GM12874 (cell line): ENCODE measurements around the gene EPB41L2.

Experiments
- TF ChIP-seq, protein P1 (sequence below): IDR thresholded peaks from 2 replicates; pipeline ENCODE4 v1.5.1; 2011; ENCODE audit warnings: low read depth, mild to moderate bottlenecking, control low read depth, low read length, moderate library complexity; ENCODE audit not compliant: insufficient read depth

EPB41L2 gene

DNA sequence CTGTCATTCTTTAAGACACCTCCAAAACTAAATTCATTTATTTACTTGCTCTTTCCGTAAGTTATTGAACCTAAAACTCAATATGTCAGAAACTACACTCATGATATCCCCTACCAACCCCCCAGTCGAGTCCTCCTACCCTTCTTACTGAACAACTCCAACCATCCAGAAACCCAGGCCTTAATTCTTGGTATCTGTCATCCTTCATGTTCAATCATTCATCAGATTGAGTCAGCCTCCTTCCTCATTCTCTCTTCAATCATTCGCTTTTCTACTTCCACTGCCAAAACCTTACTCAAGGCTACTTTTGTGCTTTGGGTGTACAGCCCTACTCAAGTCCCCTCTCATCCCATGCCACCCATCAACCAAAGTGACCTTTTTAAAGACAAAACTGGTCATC, 140.1 kb downstream of the EPB41L2 start:
- TF ChIP-seq, protein P1, sequence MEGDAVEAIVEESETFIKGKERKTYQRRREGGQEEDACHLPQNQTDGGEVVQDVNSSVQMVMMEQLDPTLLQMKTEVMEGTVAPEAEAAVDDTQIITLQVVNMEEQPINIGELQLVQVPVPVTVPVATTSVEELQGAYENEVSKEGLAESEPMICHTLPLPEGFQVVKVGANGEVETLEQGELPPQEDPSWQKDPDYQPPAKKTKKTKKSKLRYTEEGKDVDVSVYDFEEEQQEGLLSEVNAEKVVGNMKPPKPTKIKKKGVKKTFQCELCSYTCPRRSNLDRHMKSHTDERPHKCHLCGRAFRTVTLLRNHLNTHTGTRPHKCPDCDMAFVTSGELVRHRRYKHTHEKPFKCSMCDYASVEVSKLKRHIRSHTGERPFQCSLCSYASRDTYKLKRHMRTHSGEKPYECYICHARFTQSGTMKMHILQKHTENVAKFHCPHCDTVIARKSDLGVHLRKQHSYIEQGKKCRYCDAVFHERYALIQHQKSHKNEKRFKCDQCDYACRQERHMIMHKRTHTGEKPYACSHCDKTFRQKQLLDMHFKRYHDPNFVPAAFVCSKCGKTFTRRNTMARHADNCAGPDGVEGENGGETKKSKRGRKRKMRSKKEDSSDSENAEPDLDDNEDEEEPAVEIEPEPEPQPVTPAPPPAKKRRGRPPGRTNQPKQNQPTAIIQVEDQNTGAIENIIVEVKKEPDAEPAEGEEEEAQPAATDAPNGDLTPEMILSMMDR, result no peak

DNA sequence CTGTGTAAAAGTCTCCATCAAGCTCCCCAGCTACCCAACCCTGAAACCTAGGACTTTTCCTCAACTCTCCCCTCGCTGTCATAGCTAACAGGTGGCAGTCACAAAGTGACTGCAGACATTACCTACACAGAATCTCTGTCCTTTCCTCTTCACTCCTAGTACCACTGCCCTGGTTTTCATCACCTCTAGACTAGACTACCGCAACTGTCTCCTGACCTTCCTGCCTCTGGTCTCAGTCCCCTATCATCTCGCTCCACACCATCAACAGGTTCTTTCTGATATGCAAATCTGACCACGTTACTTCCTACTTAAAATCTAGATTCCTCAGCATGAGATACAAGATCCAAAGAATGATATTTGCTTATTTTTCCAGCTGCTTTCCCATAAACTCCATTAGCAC, 142.1 kb downstream of the EPB41L2 start:
- TF ChIP-seq, protein P1, result no peak

DNA sequence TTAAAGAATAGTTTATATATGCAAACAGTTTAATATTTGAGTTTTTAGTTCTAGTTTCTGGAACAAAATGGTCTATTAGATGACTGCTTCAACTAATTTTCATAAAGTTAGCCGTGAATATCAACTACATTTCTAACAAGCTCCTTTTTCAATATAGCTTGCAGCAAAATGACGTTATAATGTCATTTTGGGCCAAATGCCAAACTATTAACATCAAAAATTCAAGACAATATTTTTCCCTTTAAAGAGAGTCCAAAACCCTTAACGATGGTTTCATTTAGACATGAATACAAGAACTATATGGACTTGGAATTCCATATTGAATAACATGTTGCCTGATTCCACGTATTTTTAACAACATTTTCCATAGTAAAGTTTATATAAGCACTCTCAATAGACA, 144.9 kb downstream of the EPB41L2 start:
- TF ChIP-seq, protein P1, result no peak

DNA sequence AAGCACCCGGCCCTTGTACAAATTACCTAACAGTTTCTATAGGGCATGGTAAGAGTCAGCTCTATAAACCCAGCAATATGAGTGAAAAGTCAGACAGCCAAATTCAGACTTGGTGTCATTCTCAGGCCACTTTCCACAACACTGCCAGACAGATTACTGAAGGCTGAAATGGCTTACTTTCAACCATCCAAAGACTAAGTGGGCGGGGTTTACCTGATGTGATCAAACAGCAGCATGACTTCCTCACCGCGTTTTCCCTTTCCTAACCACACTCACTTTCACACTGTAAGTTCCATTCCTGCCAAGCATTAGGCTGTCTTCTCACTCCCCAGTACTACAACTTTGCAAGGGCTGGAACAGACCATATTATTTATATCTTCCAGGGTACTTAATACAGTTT, 149.9 kb downstream of the EPB41L2 start:
- TF ChIP-seq, protein P1, result no peak

DNA sequence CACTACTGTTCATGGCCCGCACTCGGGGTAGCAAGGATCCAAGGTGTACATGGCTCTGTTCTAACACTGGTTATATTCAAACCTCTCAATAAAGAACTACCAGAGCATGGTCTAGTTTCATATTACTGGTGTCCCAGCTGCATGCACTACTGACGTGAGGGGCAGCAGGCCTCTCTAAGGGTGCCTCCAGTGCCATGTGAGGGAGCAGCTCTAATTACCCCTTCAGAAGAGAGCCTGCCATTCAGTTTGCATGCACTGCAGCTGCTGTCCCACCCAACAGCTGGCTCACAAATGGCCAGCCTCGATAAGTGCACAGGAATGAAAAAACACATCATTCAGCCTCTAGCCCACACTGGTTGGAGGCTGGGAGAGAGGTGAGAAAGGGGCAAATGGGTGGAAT, 150.6 kb downstream of the EPB41L2 start:
- TF ChIP-seq, protein P1, result no peak

DNA sequence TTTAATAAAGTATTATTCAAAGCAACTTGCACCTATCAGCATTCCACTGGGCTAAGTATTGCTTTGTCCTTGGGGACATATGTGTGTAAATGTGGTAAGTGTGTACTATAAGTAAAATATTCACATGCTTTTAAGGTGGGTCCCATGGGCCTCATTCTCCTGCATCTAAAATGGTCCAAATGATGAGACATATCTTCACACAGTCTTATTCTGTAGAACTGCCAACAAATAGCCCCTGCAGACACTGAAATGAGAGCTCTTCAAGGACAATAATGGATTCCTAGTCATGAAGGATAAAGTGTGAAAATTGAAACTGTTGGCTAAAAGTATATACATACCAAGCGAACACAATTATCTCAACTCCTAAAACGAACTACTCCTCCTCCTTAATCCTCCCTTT, 154.1 kb downstream of the EPB41L2 start:
- TF ChIP-seq, protein P1, result no peak

DNA sequence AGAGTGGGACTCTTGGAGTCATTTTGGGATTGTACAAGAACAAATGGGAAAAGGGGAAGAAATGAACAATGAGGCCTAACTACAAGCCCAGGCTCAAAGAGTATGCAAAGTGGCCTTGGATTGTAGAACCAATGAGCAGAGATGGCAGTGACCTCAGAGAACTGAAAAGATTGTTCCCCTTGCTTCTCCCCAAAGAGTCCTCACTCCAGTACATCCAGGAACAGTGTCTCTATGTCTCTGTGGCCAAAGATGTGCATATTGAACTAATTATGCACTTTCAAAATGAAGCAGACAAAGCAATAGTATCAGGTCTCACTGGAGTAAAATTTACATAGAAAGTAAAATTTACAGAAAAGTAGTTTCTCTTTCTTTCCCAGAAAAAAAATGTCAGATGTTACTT, 154.9 kb downstream of the EPB41L2 start:
- TF ChIP-seq, protein P1, result no peak

DNA sequence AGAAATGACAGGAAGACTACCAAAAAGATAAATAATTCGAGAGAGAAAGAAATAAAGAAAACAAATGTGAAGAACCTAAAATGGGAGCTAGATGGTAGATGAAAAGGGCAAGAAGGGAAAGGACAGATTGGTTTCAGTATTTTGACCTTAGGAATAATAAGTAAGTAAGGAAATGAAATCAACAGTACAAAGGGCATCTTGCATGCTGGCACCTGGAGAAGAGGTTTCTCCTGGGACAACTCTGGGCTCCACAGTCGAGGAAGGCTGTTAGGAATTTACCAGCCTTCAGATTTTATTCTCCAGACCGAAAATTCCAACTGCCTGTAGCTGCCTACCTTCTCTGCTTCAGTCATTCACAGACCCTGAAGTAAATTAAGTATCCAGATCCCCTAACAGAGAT, 155.4 kb downstream of the EPB41L2 start:
- TF ChIP-seq, protein P1, result no peak
